DOHH2 (cell line): Measurements from ENCODE around the gene NFKBIE.

Source experiments
- CTCF ChIP-seq: fragments of 200-600 bp; sonication (generic); IDR thresholded peaks from one replicate; pipeline ENCODE4 v1.5.1; 2014; ENCODE audit warnings: antibody characterized with exemption, mild to moderate bottlenecking, low read depth, low read length; ENCODE audit not compliant: poor library complexity, severe bottlenecking
- EZH2phosphoT487 ChIP-seq: fragments of 200-600 bp; sonication (generic); IDR thresholded peaks from 2 replicates; pipeline ENCODE4 v1.6.1; 2017; ENCODE audit warnings: borderline replicate concordance, mild to moderate bottlenecking, antibody characterized with exemption, low read length, moderate library complexity, mixed read lengths

GRCh38 chr6:44289726-44290260 is 24.4 kb upstream of the NFKBIE start:
- TF ChIP-seq CTCF = no peak
- TF ChIP-seq EZH2phosphoT487 = no peak
